ENCODE data around the gene COX6B1.
"Not testable (repeated sequence)": the region's sequence is repeated elsewhere in the genome, so short reads cannot be mapped to it uniquely, and the experiment has no call there.

- TF ChIP-seq, protein P1, sequence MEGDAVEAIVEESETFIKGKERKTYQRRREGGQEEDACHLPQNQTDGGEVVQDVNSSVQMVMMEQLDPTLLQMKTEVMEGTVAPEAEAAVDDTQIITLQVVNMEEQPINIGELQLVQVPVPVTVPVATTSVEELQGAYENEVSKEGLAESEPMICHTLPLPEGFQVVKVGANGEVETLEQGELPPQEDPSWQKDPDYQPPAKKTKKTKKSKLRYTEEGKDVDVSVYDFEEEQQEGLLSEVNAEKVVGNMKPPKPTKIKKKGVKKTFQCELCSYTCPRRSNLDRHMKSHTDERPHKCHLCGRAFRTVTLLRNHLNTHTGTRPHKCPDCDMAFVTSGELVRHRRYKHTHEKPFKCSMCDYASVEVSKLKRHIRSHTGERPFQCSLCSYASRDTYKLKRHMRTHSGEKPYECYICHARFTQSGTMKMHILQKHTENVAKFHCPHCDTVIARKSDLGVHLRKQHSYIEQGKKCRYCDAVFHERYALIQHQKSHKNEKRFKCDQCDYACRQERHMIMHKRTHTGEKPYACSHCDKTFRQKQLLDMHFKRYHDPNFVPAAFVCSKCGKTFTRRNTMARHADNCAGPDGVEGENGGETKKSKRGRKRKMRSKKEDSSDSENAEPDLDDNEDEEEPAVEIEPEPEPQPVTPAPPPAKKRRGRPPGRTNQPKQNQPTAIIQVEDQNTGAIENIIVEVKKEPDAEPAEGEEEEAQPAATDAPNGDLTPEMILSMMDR (IDR thresholded peaks at IDR 0.05) = not testable (repeated sequence)
- TF ChIP-seq POLR2A (IDR thresholded peaks at IDR 0.05) = not testable (repeated sequence)
Observed at GRCh38 chr19:35607170-35607569, 41.0 kb upstream of the COX6B1 start.
